GM13976 (cell line): Measurements from ENCODE around the gene RBM47.

Source experiments
- DNase-seq: peaks from one replicate; pipeline ENCODE4 v3.0.0; 2012; ENCODE audit warnings: low spot score
- CTCF ChIP-seq: IDR thresholded peaks from 2 replicates; pipeline ENCODE4 v1.5.1; 2012; ENCODE audit warnings: borderline replicate concordance, mild to moderate bottlenecking; ENCODE audit not compliant: insufficient read depth; ENCODE audit errors: extremely low read depth, missing control alignments, control extremely low read depth
- in situ Hi-C: fragments of 300-500 bp; cut with MboI; formaldehyde crosslinking; loops from one replicate; pipeline ENCODE4 v1.12.0; 2022; ENCODE audit warnings: low sequenced_read_pairs, mixed read lengths, inconsistent platforms; ENCODE audit not compliant: unreplicated experiment

Gene RBM47

GRCh38 chr4:40594261-40595178 is 35.1 kb downstream of the RBM47 start:
- TF ChIP-seq CTCF, result no peak
- DNase-seq, result no peak
- in situ Hi-C loops, result no loop called here

GRCh38 chr4:40592034-40592433 is 37.6 kb downstream of the RBM47 start:
- in situ Hi-C loops, result no loop called here
- no peak for DNase-seq
- TF ChIP-seq CTCF, result no peak

- in situ Hi-C loops, result no loop called here
- DNase-seq, result no peak
- TF ChIP-seq CTCF, result no peak
Measured at GRCh38 chr4:40587826-40588225, 41.8 kb downstream of the RBM47 start.

GRCh38 chr4:40587351-40587750 is 42.3 kb downstream of the RBM47 start:
- no peak for TF ChIP-seq CTCF
- in situ Hi-C loops, result no loop called here
- no peak for DNase-seq

- TF ChIP-seq CTCF, result no peak
- DNase-seq, result no peak
- in situ Hi-C loops, result no loop called here
Measured at GRCh38 chr4:40586729-40587128, 42.9 kb downstream of the RBM47 start.

DNA sequence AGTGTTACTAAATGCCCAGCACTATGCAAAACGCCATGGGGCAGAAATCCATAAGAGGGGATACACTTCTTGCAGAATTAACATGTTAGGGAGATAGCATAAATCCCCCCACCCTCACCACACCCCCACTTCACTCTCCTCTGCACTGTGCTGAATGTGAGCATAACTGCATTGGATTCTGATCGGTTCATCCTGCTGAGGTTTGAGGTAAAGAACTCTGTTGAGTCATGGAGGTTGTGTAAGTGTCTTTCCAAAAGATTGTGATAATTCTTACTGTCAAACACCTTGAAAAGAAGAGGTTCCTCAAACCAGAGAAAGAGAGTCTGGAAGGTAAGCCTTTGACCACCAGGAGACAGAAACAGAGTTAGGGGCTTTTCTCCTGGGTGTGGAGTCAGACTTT is 43.6 kb downstream of the RBM47 start:
- TF ChIP-seq CTCF, result no peak
- no peak for DNase-seq
- in situ Hi-C loops, result no loop called here
